GM21528 (cell line): ENCODE data around the gene MARS2.
A peak's percentile ranks its signal among the peaks of the same experiment; 100 is the strongest.
"Not testable (repeated sequence)": the region's sequence is repeated elsewhere in the genome, so short reads cannot be mapped to it uniquely, and the experiment has no call there.

Experiments
- ATAC-seq: cut with Tn5 transposase; IDR thresholded peaks from one replicate; pipeline ENCODE4 v1.9.1; 2021; ENCODE audit warnings: mild to moderate bottlenecking, moderate library complexity; ENCODE audit not compliant: unreplicated experiment, low FRiP score

Gene MARS2

GRCh38 chr2:197705121-197705911 is at the start of gene MARS2:
Gene MARS2, plus strand, starts transcription at chr2:197705369. Its CDS starts 37 bp downstream, at chr2:197705406.
- peak; percentile 85 for ATAC-seq

- ATAC-seq, result no peak
Measured at GRCh38 chr2:197657562-197657961, 47.6 kb upstream of the MARS2 start.

DNA sequence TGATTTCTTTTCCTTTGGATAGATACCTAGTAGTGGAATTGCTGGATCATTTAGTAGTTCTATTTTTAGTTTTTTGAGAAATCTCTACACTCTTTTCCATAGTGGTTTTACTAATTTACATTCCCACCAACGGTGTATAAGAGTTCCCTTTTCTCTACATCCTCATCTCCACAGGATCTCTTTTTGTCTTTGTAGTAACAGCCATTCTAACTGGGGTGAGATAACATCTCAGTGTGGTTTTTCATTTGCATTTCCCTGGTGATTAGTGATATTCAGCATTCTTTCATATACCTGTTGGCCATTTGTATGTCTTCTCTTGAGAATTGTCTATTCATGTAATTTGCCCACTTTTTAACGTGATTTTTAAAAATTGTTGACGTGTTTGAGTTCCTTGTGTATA is 43.5 kb upstream of the MARS2 start:
- no peak for ATAC-seq

DNA sequence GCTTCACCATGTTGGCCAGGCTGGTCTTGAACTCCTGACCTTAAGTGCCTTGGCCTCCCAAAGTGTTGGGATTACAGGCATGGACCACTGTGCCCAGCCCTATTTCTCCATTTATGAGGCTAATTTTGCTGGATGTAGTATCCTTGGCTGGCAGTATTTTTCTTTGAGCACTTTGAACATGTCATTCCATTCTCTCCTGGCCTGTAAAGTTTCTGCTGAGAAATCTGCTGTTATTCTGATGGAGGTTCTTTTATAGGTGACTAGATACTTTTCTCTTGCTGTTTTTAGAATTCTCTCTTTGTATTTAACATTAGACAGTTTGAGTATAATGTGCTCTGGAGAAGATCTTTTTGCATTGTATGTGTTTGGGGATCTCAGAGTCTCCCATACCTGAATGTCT is 38.9 kb upstream of the MARS2 start:
- ATAC-seq, result no peak

- no peak for ATAC-seq
Measured at GRCh38 chr2:197668296-197668695, 36.9 kb upstream of the MARS2 start.

DNA sequence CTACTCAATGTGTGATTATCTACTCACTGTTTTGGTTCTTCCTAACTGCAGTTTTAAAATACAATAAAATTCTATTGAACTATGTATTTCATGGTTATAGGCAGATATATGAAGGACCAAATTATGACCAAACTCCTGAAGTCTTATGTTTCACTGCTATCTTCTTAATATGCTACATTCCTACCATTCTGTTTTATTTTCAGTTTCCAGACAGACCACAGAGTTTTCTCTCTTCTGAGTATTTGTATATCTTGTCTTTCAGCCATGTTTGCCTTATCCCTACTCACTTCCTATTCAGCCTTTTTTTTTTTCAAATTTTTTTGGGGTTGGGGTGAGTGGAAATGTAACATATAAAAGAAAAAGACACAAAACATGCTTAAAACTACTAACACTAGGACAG is 36.1 kb upstream of the MARS2 start:
- ATAC-seq, result no peak

DNA sequence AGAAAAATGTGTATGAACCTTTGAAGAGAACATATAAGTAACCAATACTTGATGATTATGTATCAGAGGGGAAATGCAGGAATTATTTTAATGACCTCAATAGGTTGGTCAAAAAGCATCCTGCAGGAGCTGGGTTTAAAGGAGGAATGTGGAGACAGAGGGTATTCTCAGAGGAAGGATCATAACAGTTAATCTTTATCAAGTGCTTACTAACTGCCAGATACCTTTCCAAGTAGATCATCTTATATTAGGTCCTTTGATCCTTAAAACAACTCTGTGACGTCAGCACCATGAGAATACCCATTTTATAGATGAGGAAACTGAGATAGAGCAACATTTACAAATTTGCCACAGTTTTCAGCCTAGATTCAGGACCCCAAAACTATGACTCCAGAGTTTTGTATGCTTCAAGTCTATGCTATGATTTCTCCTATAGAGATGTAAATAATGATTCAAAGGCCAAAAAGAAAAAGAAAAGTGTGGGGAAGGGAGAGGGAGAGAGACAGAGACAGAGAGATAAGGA is 32.7 kb upstream of the MARS2 start:
- no peak for ATAC-seq

- no peak for ATAC-seq
Measured at GRCh38 chr2:197673106-197673505, 32.1 kb upstream of the MARS2 start.

DNA sequence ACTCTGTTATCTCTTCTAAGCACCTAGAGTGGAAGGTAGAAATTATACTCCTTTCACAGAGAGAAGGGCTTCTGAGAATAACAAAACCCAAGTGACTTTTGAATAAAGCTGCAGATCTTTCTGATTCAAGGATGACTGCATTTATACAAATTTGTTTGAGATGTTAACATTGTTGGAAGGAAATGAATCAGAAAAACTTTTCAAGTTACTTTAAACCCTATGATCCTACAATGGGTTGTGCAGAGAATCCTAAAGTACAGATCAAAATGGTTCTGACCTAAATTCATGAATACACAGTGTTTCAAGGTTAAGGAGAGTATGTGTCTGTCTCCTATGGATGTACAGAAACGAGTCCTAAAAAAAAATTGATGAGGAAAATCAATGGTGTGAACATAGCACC is 31.6 kb upstream of the MARS2 start:
- ATAC-seq, result no peak

DNA sequence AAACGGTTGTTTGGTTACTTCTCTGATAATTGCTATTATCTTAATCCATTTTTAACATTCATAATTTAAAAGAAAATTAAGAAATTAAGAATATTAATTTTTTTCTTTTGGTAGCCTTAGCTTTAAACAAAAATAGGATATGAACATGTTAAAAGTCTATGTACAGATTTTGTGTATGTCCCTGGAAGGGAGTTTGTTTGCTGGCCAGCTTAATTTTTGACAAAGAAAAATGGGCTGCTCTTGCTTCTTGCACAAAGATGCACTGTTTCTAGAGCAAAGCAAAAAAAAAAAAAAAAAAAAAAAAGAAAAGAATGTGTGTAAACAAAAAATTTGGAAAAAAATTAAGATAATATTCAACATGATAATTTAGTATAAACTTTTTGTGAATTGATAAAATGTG is 31.1 kb upstream of the MARS2 start:
- ATAC-seq, result no peak

DNA sequence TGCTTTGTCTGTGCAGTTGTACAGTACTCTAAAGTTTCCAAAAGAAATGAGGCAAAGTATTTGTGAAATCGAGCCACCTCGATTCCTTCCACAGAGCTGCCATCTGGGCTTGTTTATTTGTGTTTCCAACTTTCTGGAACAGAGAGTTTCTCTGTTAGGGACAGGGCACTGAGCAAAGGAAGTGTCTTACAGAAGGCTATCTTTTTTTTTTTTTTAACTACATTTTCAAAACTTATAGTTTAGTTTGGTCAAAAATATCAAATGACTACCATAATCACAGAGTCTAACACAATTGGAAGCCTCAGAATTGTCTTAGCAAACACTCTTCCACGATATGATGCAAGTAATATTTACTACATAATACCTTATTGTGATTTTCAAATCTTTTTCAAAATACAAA is 30.6 kb upstream of the MARS2 start:
- ATAC-seq, result no peak

- no peak for ATAC-seq
Measured at GRCh38 chr2:197675246-197675645, 29.9 kb upstream of the MARS2 start, which contains the start of gene RFTN2. Gene RFTN2, minus strand, starts transcription at chr2:197675587. Its CDS starts 129 bp downstream, at chr2:197675458.

DNA sequence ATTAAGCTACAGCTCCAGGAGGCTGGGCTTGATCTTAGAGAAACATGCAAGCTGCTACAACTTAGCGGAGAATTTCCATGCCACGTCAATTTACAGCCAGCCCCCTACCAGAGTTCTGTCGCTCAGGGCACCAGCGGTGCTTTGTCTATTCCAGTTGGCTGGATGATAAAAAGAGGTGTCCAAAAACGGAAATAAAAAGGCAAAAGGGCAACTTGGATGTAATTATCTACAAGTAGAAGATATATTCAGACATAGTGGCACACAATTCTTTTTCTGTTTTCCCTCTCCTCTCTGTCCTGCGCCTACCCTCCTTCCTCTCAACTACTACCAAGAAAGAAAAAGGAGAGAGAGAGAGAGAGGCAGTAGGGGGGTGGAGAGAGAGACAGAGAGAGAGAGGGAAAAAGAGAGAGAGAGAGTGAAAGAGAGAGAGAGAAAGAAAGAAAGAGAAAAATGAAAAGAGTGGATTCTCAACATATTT is 29.4 kb upstream of the MARS2 start:
- ATAC-seq, result no peak

DNA sequence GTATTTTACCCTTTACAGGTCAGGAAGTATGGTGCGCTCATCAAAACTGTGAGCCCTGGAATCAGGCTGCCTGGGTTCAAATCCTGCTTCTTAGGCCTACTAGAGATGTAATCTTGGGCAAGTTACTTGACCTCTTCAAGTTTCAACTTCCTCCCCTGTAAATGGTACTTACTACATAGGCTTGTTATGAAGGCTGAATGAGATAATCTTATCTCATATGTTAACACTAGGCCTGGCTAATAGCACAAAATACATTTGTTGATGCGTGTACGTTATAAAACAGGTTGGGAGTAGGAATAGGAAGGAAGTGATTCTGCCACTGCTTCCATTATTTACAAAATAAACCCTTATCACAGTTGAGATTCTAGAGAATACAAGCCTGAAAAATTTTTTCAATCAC is 28.1 kb upstream of the MARS2 start:
- ATAC-seq, result no peak

- no peak for ATAC-seq
Measured at GRCh38 chr2:197677483-197677882, 27.7 kb upstream of the MARS2 start.

GRCh38 chr2:197695206-197695605 is 10.0 kb upstream of the MARS2 start:
- not testable (repeated sequence) for ATAC-seq

- ATAC-seq, result not testable (repeated sequence)
Measured at GRCh38 chr2:197695971-197696370, 9.2 kb upstream of the MARS2 start.

- not testable (repeated sequence) for ATAC-seq
Measured at GRCh38 chr2:197696571-197696970, 8.6 kb upstream of the MARS2 start.

DNA sequence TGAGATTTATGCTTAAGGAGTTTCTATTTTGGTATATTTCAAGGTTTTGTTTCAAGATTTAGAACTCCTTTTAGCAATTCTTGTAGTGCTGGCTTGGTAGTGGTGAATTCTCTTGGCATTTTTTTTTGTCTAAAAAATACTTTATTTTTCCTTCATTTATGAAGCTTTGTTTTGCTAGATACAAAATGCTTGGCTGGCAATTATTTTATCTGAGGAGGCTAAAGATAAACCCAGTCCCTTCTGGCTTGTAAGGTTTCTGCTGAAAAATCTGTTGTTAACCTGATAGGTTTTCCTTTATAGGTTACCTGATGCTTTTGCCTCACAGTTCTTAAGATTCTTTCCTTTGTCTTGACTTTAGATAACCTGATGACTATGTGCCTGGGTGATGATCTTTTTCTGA is 5.4 kb upstream of the MARS2 start:
- ATAC-seq, result not testable (repeated sequence)

DNA sequence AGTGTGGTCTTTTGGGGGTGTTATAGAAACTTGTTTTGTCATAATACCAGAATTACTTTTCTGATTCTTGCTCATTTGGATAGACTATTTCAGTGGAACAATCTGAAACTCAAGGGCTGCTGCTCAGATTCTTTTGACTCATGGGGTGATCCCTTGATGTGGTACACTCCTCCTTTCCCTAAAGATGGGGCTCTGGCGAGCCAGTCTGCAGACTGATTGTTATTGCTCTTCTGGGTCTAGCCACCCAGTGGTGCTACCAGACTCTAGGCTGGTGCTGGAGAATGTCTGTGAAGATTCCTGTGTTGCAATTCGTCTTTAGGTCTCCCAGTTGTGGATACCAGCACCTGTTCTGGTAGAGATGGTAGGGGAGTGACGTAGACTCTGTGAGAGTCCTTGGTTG is 4.2 kb upstream of the MARS2 start:
- ATAC-seq, result no peak

DNA sequence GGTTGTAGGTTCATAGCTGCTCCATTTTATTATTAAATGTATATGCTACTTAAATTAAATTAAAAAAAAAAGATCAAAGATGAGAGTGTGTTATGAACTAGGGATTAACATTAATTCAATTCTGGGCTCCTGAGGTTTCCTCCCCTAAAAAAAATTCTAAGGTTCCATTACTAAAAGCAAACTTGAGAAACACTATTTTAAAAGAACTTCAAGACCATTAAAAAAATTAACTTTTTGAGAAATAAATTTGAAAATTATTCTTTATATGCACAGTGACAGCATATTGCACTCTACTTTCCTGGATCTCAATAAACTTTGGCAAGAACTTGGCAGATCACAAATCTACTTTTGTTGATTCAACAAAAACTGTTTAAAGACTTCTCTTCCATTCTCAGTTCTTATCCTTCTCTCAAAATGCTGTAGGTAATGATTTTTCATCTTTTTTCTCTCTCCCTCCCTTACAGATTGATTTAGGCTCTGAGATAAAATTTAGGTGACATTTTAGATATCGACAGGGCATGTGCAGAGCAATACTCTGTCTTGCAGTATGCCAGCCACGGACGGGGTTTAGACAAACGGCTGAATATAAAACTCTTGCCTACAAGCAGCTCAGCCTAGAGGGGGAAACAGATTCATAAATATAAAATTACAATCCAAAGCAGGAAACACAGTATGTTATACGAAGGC is 592 bp upstream of the MARS2 start:
- peak; percentile 38 for ATAC-seq
